ENCODE data around the gene STARD13. TPM values are rescaled to one million over a fixed set of nuclear protein-coding genes. Genes with fewer than 3 reads are reported as not detected.

Gene STARD13, protein sequence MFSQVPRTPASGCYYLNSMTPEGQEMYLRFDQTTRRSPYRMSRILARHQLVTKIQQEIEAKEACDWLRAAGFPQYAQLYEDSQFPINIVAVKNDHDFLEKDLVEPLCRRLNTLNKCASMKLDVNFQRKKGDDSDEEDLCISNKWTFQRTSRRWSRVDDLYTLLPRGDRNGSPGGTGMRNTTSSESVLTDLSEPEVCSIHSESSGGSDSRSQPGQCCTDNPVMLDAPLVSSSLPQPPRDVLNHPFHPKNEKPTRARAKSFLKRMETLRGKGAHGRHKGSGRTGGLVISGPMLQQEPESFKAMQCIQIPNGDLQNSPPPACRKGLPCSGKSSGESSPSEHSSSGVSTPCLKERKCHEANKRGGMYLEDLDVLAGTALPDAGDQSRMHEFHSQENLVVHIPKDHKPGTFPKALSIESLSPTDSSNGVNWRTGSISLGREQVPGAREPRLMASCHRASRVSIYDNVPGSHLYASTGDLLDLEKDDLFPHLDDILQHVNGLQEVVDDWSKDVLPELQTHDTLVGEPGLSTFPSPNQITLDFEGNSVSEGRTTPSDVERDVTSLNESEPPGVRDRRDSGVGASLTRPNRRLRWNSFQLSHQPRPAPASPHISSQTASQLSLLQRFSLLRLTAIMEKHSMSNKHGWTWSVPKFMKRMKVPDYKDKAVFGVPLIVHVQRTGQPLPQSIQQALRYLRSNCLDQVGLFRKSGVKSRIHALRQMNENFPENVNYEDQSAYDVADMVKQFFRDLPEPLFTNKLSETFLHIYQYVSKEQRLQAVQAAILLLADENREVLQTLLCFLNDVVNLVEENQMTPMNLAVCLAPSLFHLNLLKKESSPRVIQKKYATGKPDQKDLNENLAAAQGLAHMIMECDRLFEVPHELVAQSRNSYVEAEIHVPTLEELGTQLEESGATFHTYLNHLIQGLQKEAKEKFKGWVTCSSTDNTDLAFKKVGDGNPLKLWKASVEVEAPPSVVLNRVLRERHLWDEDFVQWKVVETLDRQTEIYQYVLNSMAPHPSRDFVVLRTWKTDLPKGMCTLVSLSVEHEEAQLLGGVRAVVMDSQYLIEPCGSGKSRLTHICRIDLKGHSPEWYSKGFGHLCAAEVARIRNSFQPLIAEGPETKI
- total RNA-seq (2022; extraction: Qiagen RNA extraction), result 5.7 to 7.3 TPM (median 6.1 TPM) in 5 replicates

DNA sequence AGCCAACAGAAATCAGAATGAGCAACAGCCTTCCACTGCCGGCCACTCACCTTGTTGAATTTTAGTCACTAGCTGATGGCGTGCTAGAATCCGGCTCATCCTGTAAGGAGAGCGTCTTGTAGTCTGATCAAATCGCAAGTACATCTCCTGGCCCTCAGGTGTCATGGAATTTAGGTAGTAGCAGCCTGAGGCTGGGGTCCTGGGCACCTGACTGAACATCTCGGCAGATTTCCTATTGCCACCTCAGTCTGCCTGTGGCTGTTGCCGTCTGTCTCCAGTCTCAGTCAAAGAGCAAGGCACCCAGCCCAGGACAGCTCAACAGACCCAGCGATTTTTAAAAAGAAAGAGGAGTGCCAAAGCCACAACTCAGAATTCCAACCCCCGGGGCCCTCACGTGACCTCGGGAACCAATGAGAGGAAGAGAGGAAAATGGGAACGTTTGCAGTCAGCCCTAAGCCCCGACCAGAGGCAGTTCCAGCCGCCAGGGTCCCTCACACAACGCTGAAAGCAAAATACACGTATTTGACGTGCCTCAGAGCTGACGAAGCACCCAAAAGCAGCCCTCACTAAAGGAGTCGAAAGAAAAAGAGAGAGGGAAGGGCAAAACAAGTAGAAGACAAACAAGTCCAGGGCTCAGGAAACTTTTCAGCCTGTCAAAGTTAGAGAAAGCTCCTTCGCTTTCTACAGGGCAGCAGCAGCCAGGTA, at the start of gene STARD13:
Gene STARD13, minus strand, starts transcription at position 336 of the 705 bp plus-strand sequence. Its CDS starts 117 bp downstream, at position 219.

